Measurements from ENCODE around the gene ATG7. TPM values are rescaled to one million over a fixed set of nuclear protein-coding genes. Genes with fewer than 3 reads are reported as not detected.

Gene ATG7
- total and polyA plus RNA-seq, 4 donors, result 7.4 to 53.8 (median 15.6) TPM

- TF ChIP-seq ATF3 (IDR thresholded peaks at IDR 0.05), result no peak
- TF ChIP-seq REST (IDR thresholded peaks at IDR 0.05), result no peak
- no peak for TF ChIP-seq RXRA (IDR thresholded peaks at IDR 0.05)
Measured at GRCh38 chr3:11548721-11549131, 276.5 kb downstream of the ATG7 start (continued).

GRCh38 chr3:11549580-11550140 is 277.5 kb downstream of the ATG7 start:
- Histone ChIP-seq H3K9me3 (ENCODE audit: control insufficient read depth in 4 of 4, low read length in 3 of 4) (no peaks in the 10 kb centered on the region), H3K9ac (ENCODE audit: low read depth in 1 of 2, low read length in 2 of 2) (no peak overlapping the region), H3K27me3 (ENCODE audit: control insufficient read depth in 4 of 4, insufficient read depth in 4 of 4, low read length in 3 of 4) (no peaks in the 10 kb centered on the region), H3K36me3 (ENCODE audit: control insufficient read depth in 4 of 4, insufficient read depth in 3 of 4, low read depth in 1 of 4, low read length in 3 of 4) (peaks cover 0 to 4% (median under 1%) of the 10 kb centered on the region in 4 donors), H3K27ac (ENCODE audit: low read depth in 1 of 2, low read length in 2 of 2) (no peak overlapping the region), H3K4me1 (ENCODE audit: control insufficient read depth in 4 of 4, insufficient read depth in 4 of 4, low read length in 3 of 4) (peaks cover 5 to 14% (median 8%) of the 10 kb centered on the region in 4 donors), H3K4me3 (ENCODE audit: low read depth in 1 of 3, low read length in 3 of 3) (no peak overlapping the region)
- TF ChIP-seq REST (IDR thresholded peaks at IDR 0.05) (no peak), EGR1 (IDR thresholded peaks at IDR 0.05; ENCODE audit: low read depth in 2 of 2) (no peak), HNF4A (conservative IDR thresholded peaks at IDR 0.05) (no peak), CTCF (IDR thresholded peaks at IDR 0.05; ENCODE audit: low read depth, low read length, missing input control) (no peak), MAX (IDR thresholded peaks at IDR 0.05) (no peak), SP1 (IDR thresholded peaks at IDR 0.05) (no peak), ZBTB33 (IDR thresholded peaks at IDR 0.05) (no peak), GABPA (IDR thresholded peaks at IDR 0.05 in 1 of 2, conservative IDR thresholded peaks at IDR 0.05 in 1 of 2) (no peak), FOXA1 (IDR thresholded peaks at IDR 0.05) (no peak), HNF4G (IDR thresholded peaks at IDR 0.05) (no peak)
- DNase-seq (ENCODE audit: low spot score), result no peak
- WGBS, result 92% methylated on average over 9 of the region's 9 CpGs
